PC-9 (cell line): Measurements from ENCODE around the gene KCTD6. TPM values are rescaled to one million over a fixed set of nuclear protein-coding genes. Genes with fewer than 3 reads are reported as not detected.

Source experiments
- BruUV-seq: library from RNA; stranded (reverse); fragments of 400-500 nt; replicated peaks from 2 replicates; lab custom pipeline; 2021; lab: Mats Ljungman, UMichigan
- CTCF ChIA-PET: fragments of 300-600 bp; sonication (Branson Sonifier 250); formaldehyde crosslinking; loops from one replicate; lab custom pipeline; 2022; ENCODE audit warnings: antibody characterized with exemption; lab: Charles Lee
- POLR2A ChIA-PET: fragments of 300-600 bp; sonication (Branson Sonifier 250); formaldehyde crosslinking; loops from one replicate; lab custom pipeline; 2022; ENCODE audit warnings: antibody characterized with exemption; ENCODE audit not compliant: unreplicated experiment; lab: Charles Lee
- DNase-seq, 2 experiments: peaks; one replicate each; pipeline versions ENCODE4 v3.0.0 to v3.0.0-alpha.2; 2015 to 2022; ENCODE audit warnings: mixed read lengths in 1 of 2
- H2AFZ ChIP-seq: fragments of 200-600 bp; sonication (generic); 2 replicates; pipeline ENCODE4 v1.8.1; 2017; ENCODE audit warnings: antibody characterized with exemption
- H3F3A ChIP-seq: fragments of 200-600 bp; sonication (generic); 2 replicates; pipeline ENCODE4 v1.8.1; 2017; ENCODE audit warnings: antibody characterized with exemption, mild to moderate bottlenecking, low read depth; ENCODE audit not compliant: insufficient read depth
- H3K27ac ChIP-seq: fragments of 200-600 bp; sonication (generic); 2 replicates; pipeline ENCODE4 v1.6.1; 2016; ENCODE audit warnings: mixed run types
- H3K27me3 ChIP-seq: fragments of 200-600 bp; sonication (generic); 2 replicates; pipeline ENCODE4 v1.6.1; 2016; ENCODE audit warnings: low read depth, mixed run types; ENCODE audit not compliant: insufficient read depth
- H3K36me3 ChIP-seq: fragments of 200-600 bp; sonication (generic); 2 replicates; pipeline ENCODE4 v1.6.1; 2016; ENCODE audit warnings: low read depth, mixed run types
- H3K4me1 ChIP-seq: fragments of 200-600 bp; sonication (generic); replicated peaks from 2 replicates; pipeline ENCODE4 v1.6.1; 2016; ENCODE audit warnings: mixed run types; ENCODE audit not compliant: insufficient read depth
- H3K4me2 ChIP-seq: fragments of 200-600 bp; sonication (generic); 2 replicates; pipeline ENCODE4 v1.6.1; 2017; ENCODE audit warnings: mixed run types
- H3K4me3 ChIP-seq: fragments of 200-600 bp; sonication (generic); 2 replicates; pipeline ENCODE4 v1.6.1; 2016; ENCODE audit warnings: mixed run types
- H3K79me2 ChIP-seq: fragments of 200-600 bp; sonication (generic); 2 replicates; pipeline ENCODE4 v1.6.1; 2017; ENCODE audit warnings: low read depth, mixed run types
- H3K9me2 ChIP-seq: fragments of 200-600 bp; sonication (generic); 2 replicates; pipeline ENCODE4 v1.8.1; 2017; ENCODE audit warnings: mild to moderate bottlenecking; ENCODE audit not compliant: insufficient read depth
- H3K9me3 ChIP-seq: fragments of 200-600 bp; sonication (generic); 2 replicates; pipeline ENCODE4 v1.8.1; 2016; ENCODE audit warnings: low read depth; ENCODE audit not compliant: insufficient read depth
- H4K20me1 ChIP-seq: fragments of 200-600 bp; sonication (generic); 2 replicates; pipeline ENCODE4 v1.8.1; 2017; ENCODE audit not compliant: insufficient read depth
- EZH2 ChIP-seq: fragments of 200-600 bp; sonication (generic); IDR thresholded peaks from 2 replicates; pipeline ENCODE4 v1.8.0; 2017; ENCODE audit warnings: antibody characterized with exemption, low read depth
- intact Hi-C: fragments of 100-400 bp; cut with micrococcal nuclease; formaldehyde crosslinking; loops from one replicate; pipeline ENCODE4 v1.10.0; 2022; ENCODE audit not compliant: unreplicated experiment
- total RNA-seq: library from RNA; stranded (reverse); gene quantifications from 2 replicates; pipeline ENCODE4 v1.2.3, GENCODE V29; 2021
- TF ChIP-seq, protein P1 (sequence below): fragments of 200-600 bp; sonication (generic); conservative IDR thresholded peaks from 2 replicates; pipeline ENCODE4 v1.6.1; 2017; ENCODE audit warnings: mixed run types, antibody characterized with exemption, mild to moderate bottlenecking, moderate library complexity

Gene KCTD6
- total RNA-seq, 1 experiment from 2014 or later = 10.3 TPM

DNA sequence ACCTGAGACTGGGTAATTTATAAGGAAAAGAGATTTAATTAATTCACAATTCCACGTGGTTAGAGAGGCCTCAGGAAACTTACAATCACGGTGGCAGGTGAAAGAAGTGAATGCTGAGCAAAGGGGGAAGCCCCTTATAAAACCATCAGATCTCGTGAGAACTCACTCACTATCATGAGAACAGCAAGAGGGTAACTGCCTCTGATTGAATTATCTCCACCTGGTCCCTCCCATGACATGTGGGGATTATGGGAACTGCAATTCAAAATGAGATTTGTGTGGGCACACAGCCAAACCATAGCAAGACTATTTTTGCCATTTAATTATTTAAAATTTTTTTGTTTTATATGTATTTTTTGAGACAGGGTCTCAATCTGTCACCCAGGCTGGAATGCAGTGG is 27.0 kb upstream of the KCTD6 start:
- Histone ChIP-seq H4K20me1 (no peaks in the 10 kb centered on the region), H3K9me2 (no peaks in the 10 kb centered on the region), H3F3A (peaks cover 17% of the 10 kb centered on the region), H3K4me1 (peaks cover 45% of the 10 kb centered on the region), H3K4me2 (no peak overlapping the region), H3K4me3 (no peak overlapping the region), H3K27ac (no peak overlapping the region), H3K9me3 (no peaks in the 10 kb centered on the region), H2AFZ (no peak overlapping the region), H3K27me3 (no peaks in the 10 kb centered on the region), H3K79me2 (no peaks in the 10 kb centered on the region), H3K36me3 (no peaks in the 10 kb centered on the region)
- no TSS peak for BruUV-seq
- TF ChIP-seq, protein P1, sequence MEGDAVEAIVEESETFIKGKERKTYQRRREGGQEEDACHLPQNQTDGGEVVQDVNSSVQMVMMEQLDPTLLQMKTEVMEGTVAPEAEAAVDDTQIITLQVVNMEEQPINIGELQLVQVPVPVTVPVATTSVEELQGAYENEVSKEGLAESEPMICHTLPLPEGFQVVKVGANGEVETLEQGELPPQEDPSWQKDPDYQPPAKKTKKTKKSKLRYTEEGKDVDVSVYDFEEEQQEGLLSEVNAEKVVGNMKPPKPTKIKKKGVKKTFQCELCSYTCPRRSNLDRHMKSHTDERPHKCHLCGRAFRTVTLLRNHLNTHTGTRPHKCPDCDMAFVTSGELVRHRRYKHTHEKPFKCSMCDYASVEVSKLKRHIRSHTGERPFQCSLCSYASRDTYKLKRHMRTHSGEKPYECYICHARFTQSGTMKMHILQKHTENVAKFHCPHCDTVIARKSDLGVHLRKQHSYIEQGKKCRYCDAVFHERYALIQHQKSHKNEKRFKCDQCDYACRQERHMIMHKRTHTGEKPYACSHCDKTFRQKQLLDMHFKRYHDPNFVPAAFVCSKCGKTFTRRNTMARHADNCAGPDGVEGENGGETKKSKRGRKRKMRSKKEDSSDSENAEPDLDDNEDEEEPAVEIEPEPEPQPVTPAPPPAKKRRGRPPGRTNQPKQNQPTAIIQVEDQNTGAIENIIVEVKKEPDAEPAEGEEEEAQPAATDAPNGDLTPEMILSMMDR = no peak
- TF ChIP-seq EZH2 = no peak
- DNase-seq = no peak
- intact Hi-C loops = loop anchor here (5.0 kb wide), 1 partner anchor 143 kb away; no protein-coding TSS in a partner anchor
- ChIA-PET CTCF (interaction anchor here (0.7 kb wide), 1 partner anchor 35 kb away, joined by 6 read pairs; no protein-coding TSS in a partner anchor), POLR2A (no interaction called here)

DNA sequence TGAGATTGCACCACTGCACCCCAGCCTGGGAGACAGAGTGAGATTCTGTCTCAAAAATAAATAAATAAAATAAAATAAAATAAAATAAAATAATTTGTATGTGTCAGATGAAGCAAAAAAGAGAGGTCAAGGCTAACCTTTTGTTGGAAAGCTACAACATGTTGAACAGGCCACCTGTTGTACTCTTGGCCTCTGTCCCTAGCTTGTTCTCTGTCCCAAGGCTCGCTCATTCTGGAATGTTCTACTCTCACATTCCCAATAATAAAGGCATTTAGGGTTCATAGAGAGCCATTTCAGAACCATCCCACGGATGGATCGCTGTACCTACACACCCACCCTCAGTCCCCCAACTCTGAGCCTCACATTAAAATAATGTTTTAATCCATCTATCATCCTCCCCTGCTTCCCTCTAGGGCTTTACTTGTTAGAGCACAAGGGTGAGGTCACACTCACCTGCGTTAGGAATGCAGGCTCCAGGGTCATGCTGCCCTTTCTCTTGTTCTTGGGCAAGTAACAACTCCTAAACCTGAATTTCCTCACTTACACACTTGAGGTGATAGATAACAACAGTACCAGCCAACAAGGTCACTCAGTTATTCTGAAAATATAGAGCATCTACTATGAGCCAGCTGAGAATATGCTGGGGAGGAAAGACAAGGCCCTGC is 24.9 kb upstream of the KCTD6 start:
- Histone ChIP-seq H3K4me1 (peaks cover 63% of the 10 kb centered on the region), H2AFZ (no peak overlapping the region), H3K9me2 (no peaks in the 10 kb centered on the region), H3K4me2 (no peak overlapping the region), H4K20me1 (no peaks in the 10 kb centered on the region), H3K27ac (no peak overlapping the region), H3K79me2 (no peaks in the 10 kb centered on the region), H3K4me3 (no peak overlapping the region), H3K27me3 (no peaks in the 10 kb centered on the region), H3K9me3 (no peaks in the 10 kb centered on the region), H3F3A (peaks cover 37% of the 10 kb centered on the region), H3K36me3 (no peaks in the 10 kb centered on the region)
- intact Hi-C loops = no loop called here
- POLR2A ChIA-PET = no interaction called here
- BruUV-seq = no TSS peak
- TF ChIP-seq, protein P1 = no peak
- TF ChIP-seq EZH2 = no peak
- no peak for DNase-seq
- CTCF ChIA-PET = interaction anchor here (1.1 kb wide), 1 partner anchor 24 kb away, joined by 13 read pairs; the partner anchor contains the start of gene KCTD6

DNA sequence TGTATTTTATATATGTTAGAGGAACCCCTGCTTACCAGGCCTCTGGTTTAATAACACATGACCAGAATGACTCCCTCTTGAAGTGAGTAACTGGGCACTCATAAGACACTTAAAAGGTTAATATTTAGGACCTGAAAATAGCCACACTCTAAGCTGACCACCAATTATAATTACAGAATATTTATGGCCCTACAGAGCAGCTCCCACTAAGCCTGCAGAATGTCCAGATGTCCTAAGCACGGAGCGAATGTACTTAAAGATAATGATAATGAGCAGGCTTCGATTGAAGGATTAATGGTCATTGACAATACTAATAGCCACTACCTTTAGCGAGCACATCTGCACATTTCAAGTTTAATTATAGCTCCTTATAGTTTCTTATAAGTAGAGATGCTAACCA is 22.8 kb upstream of the KCTD6 start:
- Histone ChIP-seq H3K27me3 (no peaks in the 10 kb centered on the region), H2AFZ (no peak overlapping the region), H3K79me2 (no peaks in the 10 kb centered on the region), H3F3A (peaks cover 46% of the 10 kb centered on the region), H3K9me2 (no peaks in the 10 kb centered on the region), H4K20me1 (no peaks in the 10 kb centered on the region), H3K4me2 (0 out of 2 replicates have a peak overlapping the region, but pooled peaks have one; percentile 1), H3K4me3 (no peak overlapping the region), H3K4me1 (peaks cover 70% of the 10 kb centered on the region), H3K36me3 (no peaks in the 10 kb centered on the region), H3K27ac (no peak overlapping the region), H3K9me3 (no peaks in the 10 kb centered on the region)
- ChIA-PET POLR2A (interaction anchor here (0.6 kb wide), 1 partner anchor 138 kb away, joined by 4 read pairs; no protein-coding TSS in a partner anchor), CTCF (interaction anchor here (0.7 kb wide), 1 partner anchor 18 kb away, joined by 4 read pairs; no protein-coding TSS in a partner anchor)
- DNase-seq = no peak
- intact Hi-C loops = no loop called here
- no peak for TF ChIP-seq EZH2
- no TSS peak for BruUV-seq
